DND-41 (cell line): ENCODE data around the gene STK32B.

Experiments used
- ATAC-seq: fragments of 200-7000 bp; cut with Tn5 transposase; 3 replicates; pipeline ENCODE4 v1.9.1; 2021; ENCODE audit warnings: low read depth; ENCODE audit not compliant: insufficient read depth
- DNase-seq: peaks from one replicate; pipeline ENCODE4 v3.0.0-alpha.2; 2020
- H2AFZ ChIP-seq: 2 replicates; pipeline ENCODE4 v1.6.0; 2012; ENCODE audit warnings: low read depth, low read length
- H3K27ac ChIP-seq: 2 replicates; pipeline ENCODE4 v1.5.1; 2012; ENCODE audit warnings: low read length, inconsistent platforms
- H3K27me3 ChIP-seq: fragments of 200-600 bp; sonication (generic); 2 replicates; pipeline ENCODE4 v1.6.0; 2012; ENCODE audit warnings: low read length, mild to moderate bottlenecking, inconsistent platforms; ENCODE audit not compliant: insufficient read depth, poor library complexity
- H3K36me3 ChIP-seq: 2 replicates; pipeline ENCODE4 v1.5.1; 2012; ENCODE audit warnings: low read length, inconsistent platforms; ENCODE audit not compliant: insufficient read depth
- H3K4me1 ChIP-seq: 2 replicates; pipeline ENCODE4 v1.5.1; 2012; ENCODE audit warnings: mild to moderate bottlenecking, low read length; ENCODE audit not compliant: insufficient read depth
- H3K4me2 ChIP-seq: 2 replicates; pipeline ENCODE4 v1.6.0; 2012; ENCODE audit warnings: mild to moderate bottlenecking, moderate library complexity, low read length, inconsistent platforms; ENCODE audit not compliant: insufficient read depth
- H3K4me3 ChIP-seq, 2 experiments: fragments of 200-600 bp in 1 of 2; shearing (Covaris generic) in 1 of 2; 2 replicates each; pipeline ENCODE4 v1.5.1; 2012 to 2016; ENCODE audit warnings: inconsistent platforms in 2 of 2, low read length in 2 of 2, mild to moderate bottlenecking in 2 of 2, low read depth in 1 of 2, moderate library complexity in 1 of 2
- H3K79me2 ChIP-seq: 2 replicates; pipeline ENCODE4 v1.6.0; 2012; ENCODE audit warnings: low read length, inconsistent platforms; ENCODE audit not compliant: insufficient read depth
- H3K9ac ChIP-seq: 2 replicates; pipeline ENCODE4 v1.6.0; 2012; ENCODE audit warnings: low read depth, mild to moderate bottlenecking, inconsistent platforms, low read length, moderate library complexity
- H3K9me3 ChIP-seq: 2 replicates; pipeline ENCODE4 v1.5.1; 2012; ENCODE audit warnings: low read length, moderate library complexity, mild to moderate bottlenecking, inconsistent platforms; ENCODE audit not compliant: insufficient read depth, severe bottlenecking
- H4K20me1 ChIP-seq: 2 replicates; pipeline ENCODE4 v1.6.0; 2012; ENCODE audit warnings: low read length; ENCODE audit not compliant: insufficient read depth
- EZH2 ChIP-seq: IDR thresholded peaks from 3 replicates; pipeline ENCODE4 v1.6.1; 2012; ENCODE audit warnings: borderline replicate concordance, low read depth, mild to moderate bottlenecking, moderate library complexity, low read length, inconsistent platforms; ENCODE audit not compliant: severe bottlenecking
- TF ChIP-seq, protein P1 (sequence below): IDR thresholded peaks from 2 replicates; pipeline ENCODE4 v1.5.1; 2012; ENCODE audit warnings: borderline replicate concordance, low read length, moderate library complexity, mild to moderate bottlenecking; ENCODE audit not compliant: poor library complexity, severe bottlenecking; ENCODE audit errors: extremely low read depth

The STK32B gene

DNA sequence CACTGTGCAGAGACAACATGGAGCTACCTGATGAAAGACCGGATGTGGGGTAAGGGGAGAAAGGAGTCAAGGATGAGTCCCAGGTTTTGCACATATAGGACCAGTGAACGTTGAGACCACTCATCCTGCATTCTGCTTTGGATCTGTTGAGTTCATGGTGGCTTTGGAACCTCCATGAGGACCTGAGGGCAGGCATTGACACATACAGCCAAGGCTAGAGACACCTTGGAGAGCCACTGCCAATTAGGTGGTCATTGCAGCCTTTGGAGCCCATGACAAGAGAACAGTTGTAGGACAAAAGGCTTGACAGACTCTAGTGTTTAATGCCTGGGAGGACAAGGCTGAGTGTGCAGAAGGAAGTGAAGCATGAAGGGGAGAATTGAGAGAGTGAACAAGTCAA is 87.9 kb downstream of the STK32B start:
- TF ChIP-seq, protein P1, sequence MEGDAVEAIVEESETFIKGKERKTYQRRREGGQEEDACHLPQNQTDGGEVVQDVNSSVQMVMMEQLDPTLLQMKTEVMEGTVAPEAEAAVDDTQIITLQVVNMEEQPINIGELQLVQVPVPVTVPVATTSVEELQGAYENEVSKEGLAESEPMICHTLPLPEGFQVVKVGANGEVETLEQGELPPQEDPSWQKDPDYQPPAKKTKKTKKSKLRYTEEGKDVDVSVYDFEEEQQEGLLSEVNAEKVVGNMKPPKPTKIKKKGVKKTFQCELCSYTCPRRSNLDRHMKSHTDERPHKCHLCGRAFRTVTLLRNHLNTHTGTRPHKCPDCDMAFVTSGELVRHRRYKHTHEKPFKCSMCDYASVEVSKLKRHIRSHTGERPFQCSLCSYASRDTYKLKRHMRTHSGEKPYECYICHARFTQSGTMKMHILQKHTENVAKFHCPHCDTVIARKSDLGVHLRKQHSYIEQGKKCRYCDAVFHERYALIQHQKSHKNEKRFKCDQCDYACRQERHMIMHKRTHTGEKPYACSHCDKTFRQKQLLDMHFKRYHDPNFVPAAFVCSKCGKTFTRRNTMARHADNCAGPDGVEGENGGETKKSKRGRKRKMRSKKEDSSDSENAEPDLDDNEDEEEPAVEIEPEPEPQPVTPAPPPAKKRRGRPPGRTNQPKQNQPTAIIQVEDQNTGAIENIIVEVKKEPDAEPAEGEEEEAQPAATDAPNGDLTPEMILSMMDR, result no peak
- no peak for TF ChIP-seq EZH2
- H3K79me2 ChIP-seq, result no peaks in the 10 kb centered on the region
- no peak overlapping the region for H3K27ac ChIP-seq
- H2AFZ ChIP-seq, result no peak overlapping the region
- DNase-seq, result no peak
- H3K9ac ChIP-seq, result no peak overlapping the region
- H3K27me3 ChIP-seq, result no peaks in the 10 kb centered on the region
- H3K9me3 ChIP-seq, result no peaks in the 10 kb centered on the region
- H3K36me3 ChIP-seq, result peaks cover 4% of the 10 kb centered on the region; the same call in 1 of the 2 replicates
- H4K20me1 ChIP-seq, result no peaks in the 10 kb centered on the region
- no peak overlapping the region for H3K4me2 ChIP-seq
- peaks cover 11% of the 10 kb centered on the region for H3K4me1 ChIP-seq
- H3K4me3 ChIP-seq, result no peak overlapping the region
- ATAC-seq, result no peak

DNA sequence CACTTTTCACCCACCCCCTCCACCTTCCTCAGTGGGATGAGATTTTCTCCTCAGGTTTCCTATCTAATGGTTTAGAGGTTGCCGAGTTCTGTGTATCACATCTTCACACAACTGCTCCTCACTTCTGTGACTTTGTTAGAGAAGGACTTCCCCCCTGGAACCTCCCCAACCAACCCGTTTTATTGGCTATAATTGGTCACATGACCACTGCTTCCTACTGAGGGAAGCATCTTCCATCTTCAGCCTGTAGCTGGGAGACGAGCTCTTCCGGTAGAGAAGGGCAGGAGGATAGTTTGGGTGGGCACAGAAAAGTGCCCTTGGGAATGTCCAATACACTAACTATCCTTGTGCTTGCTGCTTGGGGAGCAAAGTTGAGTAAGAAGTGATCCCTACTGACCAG is 90.5 kb downstream of the STK32B start:
- Histone ChIP-seq H2AFZ (no peak overlapping the region), H3K36me3 (peaks cover 9% of the 10 kb centered on the region; the same call in 1 of the 2 replicates), H4K20me1 (no peaks in the 10 kb centered on the region), H3K4me1 (no peaks in the 10 kb centered on the region), H3K9me3 (peaks cover 3% of the 10 kb centered on the region), H3K27me3 (no peaks in the 10 kb centered on the region), H3K79me2 (no peaks in the 10 kb centered on the region), H3K4me2 (no peak overlapping the region), H3K4me3 (no peak overlapping the region), H3K9ac (no peak overlapping the region), H3K27ac (no peak overlapping the region)
- TF ChIP-seq, protein P1, result no peak
- no peak for TF ChIP-seq EZH2
- DNase-seq (no peak), ATAC-seq (no peak)

DNA sequence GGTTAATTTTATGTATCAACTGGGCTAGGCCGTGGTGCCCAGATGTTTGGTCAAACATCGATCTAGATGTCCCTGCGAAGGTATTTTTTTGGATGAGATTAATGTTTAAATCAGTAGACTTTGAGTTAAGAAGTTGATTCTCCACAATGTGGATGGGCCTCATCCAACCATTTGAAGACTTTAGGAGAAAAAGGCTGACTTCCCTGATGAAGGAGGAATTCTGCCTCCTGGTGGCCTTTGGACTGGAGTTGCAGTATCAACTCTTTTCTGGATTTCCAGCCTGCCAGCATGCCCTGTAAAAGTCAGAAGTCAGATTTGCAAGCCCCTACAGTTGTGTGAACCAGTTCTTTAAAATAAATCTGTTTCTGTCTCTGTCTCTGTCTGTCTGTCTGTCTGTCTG is 91.4 kb downstream of the STK32B start:
- no peak overlapping the region for H3K27ac ChIP-seq
- peaks cover 9% of the 10 kb centered on the region; the same call in 1 of the 2 replicates for H3K36me3 ChIP-seq
- no peak for TF ChIP-seq EZH2
- TF ChIP-seq, protein P1, result peak; percentile 56
- no peak overlapping the region for H3K4me3 ChIP-seq
- H3K27me3 ChIP-seq, result no peaks in the 10 kb centered on the region
- no peaks in the 10 kb centered on the region for H3K4me1 ChIP-seq
- no peak for ATAC-seq
- H3K79me2 ChIP-seq, result no peaks in the 10 kb centered on the region
- H4K20me1 ChIP-seq, result no peaks in the 10 kb centered on the region
- H3K9ac ChIP-seq, result no peak overlapping the region
- H2AFZ ChIP-seq, result no peak overlapping the region
- peak; percentile 15 for DNase-seq
- peaks cover 3% of the 10 kb centered on the region for H3K9me3 ChIP-seq
- H3K4me2 ChIP-seq, result no peak overlapping the region
